HEK293 (cell line): ENCODE data around the gene SLC6A15.

Experiments
- ELK4 ChIP-seq: IDR thresholded peaks from 2 replicates; pipeline ENCODE4 v1.6.1; 2011; ENCODE audit warnings: mild to moderate bottlenecking, low read depth, low read length, borderline replicate concordance
- FEZF1 ChIP-seq: fragments of 450-650 bp; formaldehyde crosslinking; IDR thresholded peaks from 2 replicates; pipeline ENCODE4 v1.5.1; 2016; ENCODE audit warnings: missing biosample characterization, missing genetic modification characterization
- GLIS2 ChIP-seq: fragments of 450-650 bp; formaldehyde crosslinking; IDR thresholded peaks from 2 replicates; pipeline ENCODE4 v1.5.1; 2016; ENCODE audit warnings: missing biosample characterization, missing genetic modification characterization
- KLF7 ChIP-seq: fragments of 450-650 bp; formaldehyde crosslinking; IDR thresholded peaks from 2 replicates; pipeline ENCODE4 v1.5.1; 2016; ENCODE audit warnings: missing biosample characterization, missing genetic modification characterization, borderline replicate concordance
- KLF9 ChIP-seq: fragments of 450-650 bp; formaldehyde crosslinking; IDR thresholded peaks from 2 replicates; pipeline ENCODE4 v1.5.1; 2016; ENCODE audit warnings: missing biosample characterization, missing genetic modification characterization, low read depth
- MZF1 ChIP-seq: fragments of 450-650 bp; formaldehyde crosslinking; IDR thresholded peaks from 2 replicates; pipeline ENCODE4 v1.5.1; 2017; ENCODE audit warnings: missing biosample characterization, missing genetic modification characterization, borderline replicate concordance
- OVOL3 ChIP-seq: fragments of 450-650 bp; formaldehyde crosslinking; IDR thresholded peaks from 2 replicates; pipeline ENCODE4 v1.5.1; 2016; ENCODE audit warnings: missing biosample characterization, missing genetic modification characterization
- REST ChIP-seq: fragments of 450-650 bp; formaldehyde crosslinking; IDR thresholded peaks from 2 replicates; pipeline ENCODE4 v1.5.1; 2016; ENCODE audit warnings: missing biosample characterization, missing genetic modification characterization
- TCF7L2 ChIP-seq: IDR thresholded peaks from 2 replicates; pipeline ENCODE4 v1.6.1; 2011; ENCODE audit warnings: low read depth, mild to moderate bottlenecking, inconsistent platforms, low read length, moderate library complexity, borderline replicate concordance
- ZBTB26 ChIP-seq: fragments of 450-650 bp; formaldehyde crosslinking; optimal IDR thresholded peaks from 2 replicates; pipeline ENCODE3; 2016; ENCODE audit warnings: missing biosample characterization, mild to moderate bottlenecking, missing genetic modification characterization
- ZBTB48 ChIP-seq: fragments of 450-650 bp; formaldehyde crosslinking; IDR thresholded peaks from 2 replicates; pipeline ENCODE4 v1.5.1; 2016; ENCODE audit warnings: missing biosample characterization, missing genetic modification characterization
- ZBTB7A ChIP-seq: fragments of 450-650 bp; formaldehyde crosslinking; IDR thresholded peaks from 2 replicates; pipeline ENCODE4 v1.5.1; 2016; ENCODE audit warnings: low read depth, missing biosample characterization, missing genetic modification characterization
- ZFP3 ChIP-seq: fragments of 450-650 bp; formaldehyde crosslinking; IDR thresholded peaks from 2 replicates; pipeline ENCODE4 v1.5.1; 2016; ENCODE audit warnings: low read depth, missing biosample characterization, missing genetic modification characterization
- ZFP69B ChIP-seq: fragments of 450-650 bp; formaldehyde crosslinking; IDR thresholded peaks from 2 replicates; pipeline ENCODE4 v1.5.1; 2016; ENCODE audit warnings: missing biosample characterization, missing genetic modification characterization
- ZNF10 ChIP-seq: fragments of 450-650 bp; formaldehyde crosslinking; IDR thresholded peaks from 2 replicates; pipeline ENCODE4 v1.5.1; 2017; ENCODE audit warnings: missing biosample characterization, missing genetic modification characterization
- ZNF248 ChIP-seq: fragments of 450-650 bp; formaldehyde crosslinking; IDR thresholded peaks from 2 replicates; pipeline ENCODE4 v1.5.1; 2017; ENCODE audit warnings: missing biosample characterization, missing genetic modification characterization
- ZNF324 ChIP-seq: fragments of 450-650 bp; formaldehyde crosslinking; IDR thresholded peaks from 2 replicates; pipeline ENCODE4 v1.5.1; 2016; ENCODE audit warnings: missing biosample characterization, missing genetic modification characterization
- ZNF366 ChIP-seq: fragments of 450-650 bp; formaldehyde crosslinking; conservative IDR thresholded peaks from 2 replicates; pipeline ENCODE4 v1.5.1; 2016; ENCODE audit warnings: missing biosample characterization, missing genetic modification characterization
- ZNF394 ChIP-seq: fragments of 450-650 bp; formaldehyde crosslinking; IDR thresholded peaks from 2 replicates; pipeline ENCODE4 v1.5.1; 2016; ENCODE audit warnings: missing biosample characterization, missing genetic modification characterization, mild to moderate bottlenecking, moderate library complexity, borderline replicate concordance
- ZNF596 ChIP-seq: fragments of 450-650 bp; IDR thresholded peaks from 2 replicates; pipeline ENCODE4 v1.5.0; 2018; ENCODE audit warnings: missing biosample characterization, mild to moderate bottlenecking, missing genetic modification characterization, moderate library complexity
- ZNF610 ChIP-seq: fragments of 450-650 bp; formaldehyde crosslinking; IDR thresholded peaks from 2 replicates; pipeline ENCODE4 v1.5.1; 2016; ENCODE audit warnings: missing biosample characterization, missing genetic modification characterization, borderline replicate concordance
- ZNF645 ChIP-seq: fragments of 450-650 bp; formaldehyde crosslinking; IDR thresholded peaks from 2 replicates; pipeline ENCODE4; 2016; ENCODE audit warnings: missing biosample characterization, missing genetic modification characterization
- ZNF704 ChIP-seq: fragments of 450-650 bp; formaldehyde crosslinking; IDR thresholded peaks from 2 replicates; pipeline ENCODE4 v1.5.1; 2016; ENCODE audit warnings: missing biosample characterization, missing genetic modification characterization
- ZNF747 ChIP-seq: fragments of 450-650 bp; formaldehyde crosslinking; IDR thresholded peaks from 2 replicates; pipeline ENCODE4 v1.5.1; 2016; ENCODE audit warnings: missing biosample characterization, missing genetic modification characterization
- ZNF76 ChIP-seq: fragments of 450-650 bp; formaldehyde crosslinking; IDR thresholded peaks from 2 replicates; pipeline ENCODE4; 2016; ENCODE audit warnings: low read depth, missing biosample characterization, missing genetic modification characterization, borderline replicate concordance
- ZSCAN30 ChIP-seq: fragments of 450-650 bp; IDR thresholded peaks from 2 replicates; pipeline ENCODE4 v1.5.1; 2018; ENCODE audit warnings: missing biosample characterization, mild to moderate bottlenecking, missing genetic modification characterization, moderate library complexity

SLC6A15 gene

GRCh38 chr12:84911271-84912197 is 1.1 kb downstream of the SLC6A15 start (continued):
- TF ChIP-seq ZNF704 (tag by site-specific recombination), result no peak
- peak; percentile 58 for TF ChIP-seq REST (tag by site-specific recombination)
- TF ChIP-seq ZFP69B (tag by site-specific recombination), result peak; percentile 57; the same call in 1 of the 2 replicates
- TF ChIP-seq KLF9 (tag by site-specific recombination), result 0 out of 2 replicates have a peak, but pooled peaks have one; percentile 13
- TF ChIP-seq ZSCAN30 (tag by site-specific recombination), result no peak
- no peak for TF ChIP-seq ELK4
- no peak for TF ChIP-seq ZFP3
- TF ChIP-seq ZNF10, result no peak
- TF ChIP-seq ZNF747 (tag by site-specific recombination), result no peak
- no peak for TF ChIP-seq ZNF645
- TF ChIP-seq GLIS2 (tag by site-specific recombination), result peak; percentile 17; the same call in 1 of the 2 replicates
- no peak for TF ChIP-seq ZNF324 (tag by site-specific recombination)
- TF ChIP-seq TCF7L2, result peak; percentile 58; the same call in 1 of the 2 replicates
- TF ChIP-seq ZNF366 (tag by site-specific recombination), result peak; percentile 66; the same call in 1 of the 2 replicates
- peak; percentile 90 for TF ChIP-seq MZF1 (tag by site-specific recombination)
- TF ChIP-seq ZBTB26, result peak; percentile 24
- peak; percentile 19; the same call in 1 of the 2 replicates for TF ChIP-seq FEZF1
- peak; percentile 38; the same call in 1 of the 2 replicates for TF ChIP-seq ZNF76 (tag by site-specific recombination)
- TF ChIP-seq ZNF596 (tag by site-specific recombination), result no peak
- TF ChIP-seq ZNF248 (tag by site-specific recombination), result no peak
- no peak; the same call in 1 of the 2 replicates for TF ChIP-seq KLF7 (tag by site-specific recombination)
- TF ChIP-seq ZBTB48 (tag by site-specific recombination), result no peak
- no peak for TF ChIP-seq ZNF394
- TF ChIP-seq ZNF610, result peak; percentile 32; the same call in 1 of the 2 replicates
- TF ChIP-seq ZBTB7A (tag by site-specific recombination), result no peak
- no peak for TF ChIP-seq OVOL3 (tag by site-specific recombination)
